ENCODE data around the gene NLN.
"Not testable (repeated sequence)": the region's sequence is repeated elsewhere in the genome, so short reads cannot be mapped to it uniquely, and the experiment has no call there.

The NLN gene

DNA sequence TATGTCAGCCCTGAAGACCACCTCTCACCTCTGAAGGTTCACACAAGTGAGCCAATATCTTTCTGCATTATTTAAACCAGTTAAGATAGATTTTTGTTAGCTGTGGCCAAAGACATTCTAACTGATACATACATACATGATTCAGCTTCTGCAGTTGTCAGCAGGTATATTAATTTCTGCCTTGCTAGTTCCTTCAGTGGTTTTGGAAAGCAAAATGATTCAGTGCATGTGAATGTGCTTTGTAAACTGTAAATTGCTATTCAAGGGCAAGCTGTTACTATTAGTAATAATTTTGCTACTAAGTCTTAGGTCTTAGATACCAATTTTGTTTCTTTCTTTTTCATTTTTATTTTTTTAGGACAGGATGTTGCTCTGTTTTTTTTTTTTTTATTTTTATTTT lies 115.1 kb downstream of the NLN start:
- peak; percentile 85 for DNase-seq

GRCh38 chr5:65839170-65839569 lies 117.2 kb downstream of the NLN start:
- DNase-seq, result not testable (repeated sequence)

DNA sequence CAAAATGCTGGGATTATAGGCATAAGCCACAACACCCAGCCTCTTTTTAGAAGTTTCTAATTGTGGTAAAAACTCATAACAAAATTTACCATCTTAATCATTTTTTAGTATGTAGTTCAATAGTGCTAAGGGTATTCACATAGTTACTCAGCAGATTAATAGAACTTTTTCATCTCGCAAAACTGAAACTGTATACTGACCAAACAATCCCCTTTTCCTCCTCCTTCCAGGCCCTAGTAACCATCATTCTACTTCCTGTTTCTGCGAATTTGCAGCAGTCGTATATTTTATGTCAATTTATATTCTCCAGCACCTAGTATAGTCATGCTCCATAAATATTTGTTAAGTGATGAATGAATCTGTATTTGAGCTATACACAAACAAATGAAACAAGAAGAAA lies 118.1 kb downstream of the NLN start:
- no peak for DNase-seq

- not testable (repeated sequence) for DNase-seq
Observed at GRCh38 chr5:65844763-65845162, 122.8 kb downstream of the NLN start.

DNA sequence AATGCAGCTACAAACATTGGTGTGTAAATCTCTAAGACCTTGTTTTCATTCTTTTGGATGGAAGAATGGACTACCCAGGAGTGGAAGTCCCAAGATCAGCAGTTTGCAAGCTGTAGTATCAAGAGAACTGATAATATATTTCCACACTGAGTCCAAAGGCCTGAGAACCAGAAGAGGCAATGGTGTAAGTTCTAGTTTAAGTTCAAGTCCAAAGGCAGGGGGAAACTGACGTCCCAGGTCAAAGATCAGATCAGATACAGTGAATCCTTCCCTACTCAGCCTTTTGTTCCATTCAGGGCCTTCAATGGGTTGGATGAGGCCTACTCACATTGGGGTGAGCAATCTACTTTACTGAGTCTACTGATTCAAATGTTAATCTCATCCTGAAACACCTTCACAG lies 124.1 kb downstream of the NLN start:
- no peak for DNase-seq

GRCh38 chr5:65847019-65847418 lies 125.0 kb downstream of the NLN start:
- DNase-seq, result not testable (repeated sequence)

DNA sequence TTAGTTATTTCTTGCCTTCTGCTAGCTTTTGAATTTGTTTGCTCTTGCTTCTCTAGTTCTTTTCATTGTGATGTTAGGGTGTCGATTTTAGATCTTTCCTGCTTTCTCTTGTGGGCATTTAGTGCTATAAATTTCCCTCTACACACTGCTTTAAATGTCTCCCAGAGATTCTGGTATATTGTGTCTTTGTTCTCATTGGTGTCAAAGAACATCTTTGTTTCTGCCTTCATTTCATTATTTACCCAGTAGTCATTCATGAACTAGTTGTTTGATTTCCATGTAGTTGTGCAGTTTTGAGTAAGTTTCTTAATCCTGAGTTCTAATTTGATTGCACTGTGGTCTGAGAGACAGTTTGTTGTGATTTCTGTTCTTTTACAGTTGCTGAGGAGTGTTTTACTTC lies 127.9 kb downstream of the NLN start:
- DNase-seq, result not testable (repeated sequence)

- DNase-seq, result no peak
Observed at GRCh38 chr5:65854925-65855324, 132.9 kb downstream of the NLN start.

DNA sequence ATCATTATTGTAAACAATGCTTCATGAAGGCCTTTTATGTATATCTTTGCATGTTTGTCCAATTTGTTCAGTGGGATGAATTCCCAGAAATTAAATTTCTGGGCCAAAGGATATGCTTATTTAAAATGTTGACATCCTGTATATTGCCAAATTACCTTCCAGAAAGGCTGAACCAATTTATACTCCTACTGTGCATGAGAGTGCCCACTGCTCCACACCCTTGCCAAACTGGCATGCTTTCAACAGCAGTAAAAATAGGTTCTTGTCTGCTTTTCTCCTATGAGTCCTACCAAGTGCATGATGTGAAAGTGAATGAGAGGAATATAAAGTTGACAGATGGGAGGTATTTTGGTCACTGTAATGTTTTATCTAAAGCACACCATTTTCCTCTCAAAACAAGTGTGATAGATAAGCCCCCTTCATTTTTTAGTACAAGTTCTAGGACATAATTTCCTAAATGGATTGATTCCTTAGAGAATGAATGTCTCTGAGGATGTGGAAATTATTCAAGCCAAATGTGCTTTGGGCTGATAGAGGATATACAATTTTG lies 133.8 kb downstream of the NLN start:
- no peak for DNase-seq

- no peak for DNase-seq
Observed at GRCh38 chr5:65856520-65856919, 134.5 kb downstream of the NLN start.

- peak; percentile 50 for DNase-seq
Observed at GRCh38 chr5:65858316-65858715, 136.3 kb downstream of the NLN start.

GRCh38 chr5:65861830-65862241 lies 139.8 kb downstream of the NLN start:
- DNase-seq, result peak; percentile 95

GRCh38 chr5:65862384-65862783 lies 140.4 kb downstream of the NLN start:
- DNase-seq, result peak; percentile 21

- DNase-seq, result no peak
Observed at GRCh38 chr5:65863747-65864146, 141.7 kb downstream of the NLN start.

DNA sequence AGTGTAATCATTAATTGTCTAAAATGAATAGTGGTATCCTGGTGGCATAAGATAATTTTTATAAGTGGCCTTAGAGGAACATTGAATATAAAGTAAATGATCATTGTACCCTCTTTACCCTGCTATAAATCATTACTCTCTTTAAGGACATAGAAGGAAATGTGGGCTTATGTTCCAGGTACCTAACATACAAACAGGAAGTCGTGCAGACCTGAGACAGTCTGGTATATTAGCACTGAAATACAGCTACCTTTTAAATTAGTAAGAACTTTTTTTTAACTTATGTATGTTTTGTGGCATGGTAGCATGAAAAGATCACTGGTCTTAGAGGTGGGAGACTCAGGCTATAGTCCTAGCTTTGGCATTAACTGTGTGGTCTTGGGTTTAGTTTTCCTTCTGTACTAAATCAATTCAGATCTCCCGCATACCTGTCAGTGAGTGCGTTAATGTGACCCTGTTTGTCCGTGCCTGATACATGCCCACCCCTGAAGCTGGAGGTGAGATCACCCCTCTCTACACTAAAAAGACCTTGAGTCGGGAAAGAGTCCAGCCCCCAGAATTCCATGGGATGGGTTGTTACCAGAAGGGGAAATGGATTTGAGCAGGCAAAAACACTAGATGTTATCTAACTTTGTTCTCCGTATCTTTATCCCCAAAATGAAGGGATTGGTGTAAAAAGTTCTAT lies 145.0 kb downstream of the NLN start:
- no peak for DNase-seq

DNA sequence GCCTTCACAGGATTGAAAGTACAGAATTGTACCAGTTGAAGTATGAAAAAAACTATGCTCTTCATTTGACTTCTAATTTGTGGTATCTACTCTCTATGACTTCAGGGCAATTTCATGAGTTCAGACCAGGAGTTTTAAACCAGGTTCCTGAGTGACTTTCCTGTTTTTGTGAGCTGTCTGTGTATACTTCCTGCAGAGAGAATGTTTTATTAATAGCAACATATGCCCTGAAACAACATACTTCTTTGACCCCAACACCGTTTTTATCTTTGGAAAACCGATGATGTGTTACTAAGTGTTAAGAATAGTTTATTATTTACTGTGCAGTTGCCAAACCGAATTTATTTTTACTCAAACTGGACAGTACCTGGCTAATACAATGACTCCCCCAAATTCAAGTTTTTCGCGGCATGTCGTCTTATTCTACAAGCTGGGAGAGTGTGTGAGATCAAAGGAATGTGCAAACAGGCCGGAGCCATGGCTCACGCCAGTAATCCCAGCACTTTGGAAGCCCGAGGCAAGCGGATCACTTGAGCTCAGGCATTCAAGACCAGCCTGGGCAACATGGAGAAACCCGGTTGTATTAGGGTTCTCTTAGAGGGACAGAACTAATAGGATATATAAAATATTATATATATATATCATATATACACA lies 145.7 kb downstream of the NLN start:
- DNase-seq, result no peak

DNA sequence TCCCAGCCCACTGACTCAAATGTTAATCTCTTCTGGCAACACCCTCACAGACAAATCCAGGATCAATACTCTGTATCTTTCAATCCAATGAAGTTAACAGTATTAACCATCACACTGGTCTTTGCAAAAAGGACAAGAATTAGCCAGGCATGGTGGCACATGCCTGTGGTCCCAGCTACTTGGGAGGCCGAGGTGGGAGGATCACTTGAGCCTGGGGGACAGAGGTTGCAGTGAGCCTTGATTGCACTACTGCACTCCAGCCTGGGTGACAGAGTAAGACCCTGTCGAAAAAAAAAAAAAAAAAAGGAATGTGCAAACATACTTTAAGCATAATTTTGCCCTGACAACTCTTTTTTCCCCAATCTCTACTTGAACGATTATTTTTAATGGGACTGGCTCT lies 146.5 kb downstream of the NLN start:
- DNase-seq, result no peak

- DNase-seq, result peak; percentile 92
Observed at GRCh38 chr5:65871182-65871581, 149.2 kb downstream of the NLN start.

DNA sequence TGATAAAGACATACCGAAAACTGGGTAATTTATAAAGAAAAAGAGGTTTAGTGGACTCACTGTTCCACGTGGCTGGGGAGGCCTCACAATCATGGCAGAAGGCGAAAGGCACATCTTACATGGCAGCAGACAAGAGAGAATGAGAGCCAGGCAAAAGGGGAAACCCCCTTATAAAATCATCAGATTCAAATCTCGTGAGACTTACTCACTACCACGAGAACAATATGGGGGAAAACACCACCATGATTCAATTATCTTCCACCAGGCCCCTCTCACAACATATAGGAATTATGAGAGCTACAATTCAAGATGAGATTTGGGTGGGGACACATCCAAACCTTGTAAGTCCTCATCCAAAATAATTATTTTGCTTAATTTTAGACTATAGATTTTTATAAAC lies 149.8 kb downstream of the NLN start:
- not testable (repeated sequence) for DNase-seq

DNA sequence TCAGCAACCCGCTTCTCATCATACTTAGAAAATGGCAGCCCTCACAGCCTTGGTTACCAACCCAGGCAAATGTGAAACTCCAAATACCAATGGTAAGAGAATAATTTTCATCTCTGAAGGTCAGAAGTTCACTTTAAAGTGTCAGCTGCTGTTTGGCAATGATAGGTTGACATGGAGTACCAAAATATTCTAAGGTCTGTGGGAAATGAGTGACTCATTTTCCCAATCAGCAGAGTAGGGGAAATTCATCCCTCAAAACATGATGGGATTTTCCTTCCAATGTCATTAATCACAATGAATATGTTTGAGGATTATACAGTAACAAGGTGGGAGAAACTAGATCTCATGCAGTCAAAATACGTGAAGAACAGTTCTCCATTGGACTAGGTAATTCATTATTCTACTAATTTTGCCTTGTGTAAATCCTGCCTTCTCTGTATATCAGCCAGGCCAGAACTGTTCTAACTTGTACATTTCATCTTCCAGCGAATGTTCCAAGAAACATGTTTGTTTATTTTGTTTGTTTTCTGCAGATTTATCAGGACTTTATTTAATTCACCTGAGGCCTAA lies 151.3 kb downstream of the NLN start:
- peak; percentile 73 for DNase-seq

DNA sequence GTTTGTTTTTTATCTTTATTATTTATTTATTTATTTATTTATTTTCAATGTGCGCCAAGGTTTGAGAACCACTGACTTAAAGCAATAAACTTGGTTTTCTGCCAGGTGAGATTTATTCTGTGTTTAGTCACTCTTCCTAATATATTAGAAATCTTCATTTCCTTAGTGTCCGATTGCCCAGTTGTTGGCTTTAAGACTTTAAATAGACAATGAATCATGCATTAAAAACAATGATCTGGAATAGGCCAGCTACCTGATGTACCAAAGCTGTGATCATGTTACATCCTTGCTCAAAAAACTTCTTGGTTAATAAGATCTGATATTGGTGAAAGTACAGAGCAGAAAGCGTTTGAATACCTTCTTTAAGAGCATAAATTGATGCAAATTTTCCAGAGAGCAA lies 152.2 kb downstream of the NLN start:
- peak; percentile 78 for DNase-seq

DNA sequence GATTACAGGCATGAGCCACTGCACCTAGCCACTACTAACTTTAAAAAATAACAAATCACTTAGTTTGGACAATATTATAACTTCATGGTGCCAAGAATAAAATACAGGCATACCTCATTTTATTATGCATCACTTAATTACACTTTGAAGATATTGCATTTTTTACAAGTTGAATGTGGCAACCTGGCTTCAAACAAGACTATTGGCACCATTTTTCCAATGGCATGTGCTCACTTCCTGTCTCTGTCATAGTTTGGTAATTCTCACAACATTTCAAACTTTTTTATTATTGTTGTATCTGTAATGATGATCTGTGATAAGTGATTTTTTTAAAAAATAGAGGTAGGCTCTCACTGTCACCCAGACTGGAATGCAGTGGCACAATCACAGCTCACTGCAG lies 154.5 kb downstream of the NLN start:
- DNase-seq, result no peak

- no peak for DNase-seq
Observed at GRCh38 chr5:65876970-65877369, 155.0 kb downstream of the NLN start.

Data from HCEC 1CT (cell line).